Ureter (tissue), 1 donor: ENCODE data around the gene OXER1. TPM values are rescaled to one million over a fixed set of nuclear protein-coding genes. Genes with fewer than 3 reads are reported as not detected.

Experiments used
- total RNA-seq: library from RNA; stranded (reverse); gene quantifications from one replicate; pipeline ENCODE4 v1.2.4, GENCODE V29; 2023
- donor health status: DM: yes; HTN: yes; CAD: no.

Gene OXER1
- total RNA-seq, 1 donor from 2014 or later = 3.1 TPM

Other genes starting within 250 kb of the OXER1 start
- gene MTA3, start 195.5 kb downstream of the OXER1 start, total RNA-seq = 72.8 TPM
- gene HAAO, start 28.4 kb upstream of the OXER1 start, total RNA-seq = 14.1 TPM